ENCODE results near the gene FN3KRP.
A peak's percentile ranks its signal among the peaks of the same experiment; 100 is the strongest.
"Not testable (repeated sequence)": the region's sequence is repeated elsewhere in the genome, so short reads cannot be mapped to it uniquely, and the experiment has no call there.

FN3KRP gene

DNA sequence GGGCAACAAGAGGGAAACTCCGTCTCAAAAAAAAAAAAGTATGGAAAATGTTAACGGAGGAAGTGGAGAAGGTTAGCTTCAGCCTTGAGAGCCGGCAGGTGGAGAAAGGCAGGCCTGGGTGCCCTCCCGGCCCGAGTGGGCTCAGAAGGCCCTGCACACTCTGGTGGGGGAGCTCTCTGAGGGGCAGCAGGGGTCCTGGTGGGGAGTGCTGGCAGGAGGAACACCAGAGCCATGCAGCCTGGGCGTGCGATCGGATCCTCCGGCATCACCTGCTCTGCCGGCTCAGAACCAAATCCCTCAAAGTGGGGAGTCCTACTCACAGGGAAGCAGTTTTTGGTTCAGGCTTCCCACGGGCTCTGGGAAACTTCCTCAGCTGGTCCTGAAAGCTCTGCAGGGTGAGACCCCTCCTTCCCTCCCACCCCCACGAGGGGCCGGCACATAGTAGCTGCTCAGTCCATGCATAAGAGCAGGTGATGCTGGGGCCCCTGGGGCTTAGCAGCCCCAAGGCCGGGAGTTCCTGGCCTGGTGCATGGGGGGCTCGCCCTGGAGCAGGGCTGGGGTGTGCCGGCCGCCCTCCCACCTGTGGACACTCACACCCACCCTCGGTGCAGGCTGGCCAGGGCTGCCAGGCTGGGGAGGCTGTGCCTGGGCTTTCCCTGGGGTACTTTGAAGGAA is 20.1 kb downstream of the FN3KRP start:
- H3K4me3 ChIP-seq (ENCODE audit: low read depth, low read length): no peak overlapping the region
- no peak for DNase-seq (ENCODE audit: low read depth)

DNA sequence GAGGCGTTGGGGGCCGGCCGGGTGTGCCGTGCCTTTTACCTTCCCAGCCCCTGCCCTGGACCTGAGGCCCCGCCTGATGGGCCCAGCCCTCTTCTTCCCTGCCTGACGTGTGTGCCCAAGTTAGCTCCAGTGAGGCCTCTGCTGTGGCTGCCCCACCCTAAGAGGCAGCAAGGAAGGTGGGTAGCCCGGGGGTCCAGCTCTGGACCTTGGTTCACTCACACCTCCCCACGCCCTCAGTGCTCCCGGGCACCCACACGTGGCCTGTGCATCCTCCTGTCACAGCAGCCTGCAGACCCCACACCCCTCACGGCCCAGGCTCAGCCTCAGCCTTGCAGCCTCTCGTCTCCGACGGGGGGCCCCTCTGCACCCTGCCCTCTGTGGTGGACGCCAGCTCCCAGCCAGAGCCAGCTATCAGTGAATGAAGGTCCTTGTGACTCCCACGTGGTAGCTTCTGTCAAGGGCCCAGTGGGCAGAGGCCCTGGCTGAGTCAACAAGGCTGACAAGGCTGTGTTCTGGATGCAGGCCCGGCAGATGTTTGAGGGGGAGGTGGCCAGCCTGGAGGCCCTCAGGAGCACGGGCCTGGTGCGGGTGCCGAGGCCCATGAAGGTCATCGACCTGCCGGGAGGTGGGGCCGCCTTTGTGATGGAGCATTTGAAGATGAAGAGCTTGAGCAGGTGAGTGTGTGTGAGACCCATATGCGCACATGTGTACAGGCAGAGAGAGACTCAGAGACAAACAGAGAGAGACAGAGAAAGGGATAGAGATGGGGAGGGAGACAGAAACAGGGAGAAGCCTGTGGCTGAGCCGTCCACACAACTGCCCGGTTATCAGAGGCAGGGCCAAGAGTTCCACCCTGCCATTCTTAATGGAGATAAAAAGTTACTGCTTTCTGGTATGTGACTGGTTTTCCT is 21.7 kb downstream of the FN3KRP start:
- H3K4me3 ChIP-seq (ENCODE audit: low read depth, low read length): no peak overlapping the region
- DNase-seq (ENCODE audit: low read depth): no peak

DNA sequence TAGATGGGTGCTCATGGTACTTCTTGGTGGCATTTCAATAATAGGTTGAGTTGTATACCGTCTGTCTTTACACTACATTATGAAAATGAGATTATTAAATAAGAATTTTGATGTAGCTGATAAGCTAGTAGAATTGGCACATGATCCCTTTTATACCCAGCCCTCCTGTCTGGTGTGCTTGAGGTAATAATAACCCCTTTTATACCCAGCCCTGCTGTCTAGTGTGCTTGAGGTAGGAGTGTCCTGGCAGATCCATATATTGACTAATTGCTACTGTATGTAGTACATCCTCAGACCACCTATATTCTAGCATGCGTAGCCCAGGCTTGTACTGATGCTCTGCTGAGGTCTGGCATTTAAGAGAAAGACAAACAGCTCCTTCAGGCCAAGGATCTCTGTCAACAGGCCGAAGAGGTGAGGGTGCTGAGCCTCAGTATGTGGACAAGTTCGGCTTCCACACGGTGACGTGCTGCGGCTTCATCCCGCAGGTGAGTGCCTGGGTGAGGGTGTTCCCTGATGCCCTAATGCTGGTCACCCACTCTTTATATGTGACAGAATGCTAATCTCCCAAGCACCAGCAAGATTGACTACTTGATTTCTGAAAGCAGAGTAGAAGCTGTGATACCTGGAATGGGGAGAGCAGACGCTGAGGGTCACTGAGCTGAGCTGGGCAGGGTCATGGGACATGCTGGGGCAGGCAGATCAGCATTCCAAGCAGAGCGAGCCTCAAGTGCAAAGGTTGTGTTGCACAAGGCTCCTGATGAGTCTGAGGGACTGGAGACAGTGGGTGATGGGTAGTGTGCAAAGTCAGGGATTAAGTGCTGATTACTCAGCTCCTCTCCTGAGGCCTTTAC is 24.6 kb downstream of the FN3KRP start:
- no peak overlapping the region for H3K4me3 ChIP-seq (ENCODE audit: low read depth, low read length)
- no peak for DNase-seq (ENCODE audit: low read depth)

DNA sequence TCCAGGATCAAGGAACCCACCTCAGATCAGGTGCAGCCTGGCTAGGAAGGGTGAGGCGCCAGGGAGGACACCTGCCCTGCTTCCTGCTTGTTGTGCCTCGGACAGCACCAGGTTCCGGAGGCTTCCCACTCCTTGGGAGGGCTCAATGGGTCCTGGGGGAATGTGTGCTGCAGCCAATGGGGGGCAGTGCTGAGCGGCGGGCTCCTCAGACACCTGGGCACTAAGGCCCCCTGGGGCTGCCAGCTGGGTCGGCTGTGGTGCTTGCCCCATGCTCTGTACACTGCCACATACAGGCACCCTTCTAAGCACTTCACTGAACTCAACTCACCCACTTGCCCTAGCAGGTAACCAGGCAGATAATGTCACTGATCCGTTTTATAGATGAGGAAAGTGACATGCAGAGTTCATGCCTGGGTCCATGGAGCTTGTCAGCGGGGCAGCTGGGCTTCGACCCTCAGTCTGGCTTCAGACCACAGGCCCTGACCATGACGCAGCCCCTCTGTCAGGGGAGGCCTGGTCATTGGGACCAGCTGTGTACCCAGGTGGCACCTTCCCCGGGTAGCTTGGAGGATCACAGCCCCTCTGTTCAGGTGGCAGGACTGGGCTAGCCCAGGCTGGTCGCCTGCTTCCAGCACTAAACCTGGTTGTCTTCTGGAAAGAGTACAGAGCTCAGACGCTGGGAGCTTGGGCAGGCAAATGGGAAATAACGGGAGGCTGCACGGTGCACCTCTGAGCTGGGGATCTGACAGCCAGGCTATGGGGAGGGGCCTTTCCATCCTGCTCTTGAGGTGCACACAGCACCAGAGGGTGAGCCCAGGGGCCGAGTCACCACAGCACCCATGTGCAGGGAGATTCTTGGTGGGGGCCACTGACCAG is 27.1 kb downstream of the FN3KRP start:
- DNase-seq (ENCODE audit: low read depth): no peak
- no peak overlapping the region for H3K4me3 ChIP-seq (ENCODE audit: low read depth, low read length)

DNA sequence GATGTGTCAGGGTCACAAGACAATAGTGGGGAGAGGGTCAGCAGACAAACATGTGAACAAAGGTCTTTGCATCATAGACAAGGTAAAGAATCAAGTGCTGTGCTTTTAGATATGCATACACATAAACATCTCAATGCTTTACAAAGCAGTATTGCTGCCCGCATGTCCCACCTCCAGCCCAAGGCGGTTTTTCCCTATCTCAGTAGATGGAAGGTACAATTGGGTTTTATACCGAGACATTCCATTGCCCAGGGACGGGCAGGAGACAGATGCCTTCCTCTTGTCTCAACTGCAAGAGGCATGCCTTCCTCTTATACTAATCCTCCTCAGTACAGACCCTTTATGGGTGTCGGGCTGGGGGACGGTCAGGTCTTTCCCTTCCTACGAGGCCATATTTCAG is 28.2 kb downstream of the FN3KRP start:
- not testable (repeated sequence) for DNase-seq (ENCODE audit: low read depth); H3K4me3 ChIP-seq (ENCODE audit: low read depth, low read length)

DNA sequence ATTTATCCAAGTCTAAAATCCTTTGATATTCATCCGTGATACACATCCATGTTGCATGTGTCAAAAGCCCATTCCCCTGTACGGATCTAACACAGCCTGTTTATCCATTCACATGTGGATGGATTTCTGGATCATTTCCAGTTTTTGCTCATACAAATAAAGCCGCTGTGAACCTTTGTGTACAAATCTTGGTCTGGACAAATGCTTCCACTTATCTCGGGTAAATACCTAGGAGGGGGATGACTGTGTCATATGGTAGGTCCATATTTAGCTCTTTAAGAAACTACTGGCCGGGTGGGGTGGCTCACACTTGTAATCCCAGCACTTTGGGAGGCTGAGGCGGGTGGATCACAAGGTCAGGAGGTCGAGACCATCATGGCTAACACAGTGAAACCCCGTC is 29.0 kb downstream of the FN3KRP start:
- H3K4me3 ChIP-seq (ENCODE audit: low read depth, low read length): no peak overlapping the region
- DNase-seq (ENCODE audit: low read depth): no peak

DNA sequence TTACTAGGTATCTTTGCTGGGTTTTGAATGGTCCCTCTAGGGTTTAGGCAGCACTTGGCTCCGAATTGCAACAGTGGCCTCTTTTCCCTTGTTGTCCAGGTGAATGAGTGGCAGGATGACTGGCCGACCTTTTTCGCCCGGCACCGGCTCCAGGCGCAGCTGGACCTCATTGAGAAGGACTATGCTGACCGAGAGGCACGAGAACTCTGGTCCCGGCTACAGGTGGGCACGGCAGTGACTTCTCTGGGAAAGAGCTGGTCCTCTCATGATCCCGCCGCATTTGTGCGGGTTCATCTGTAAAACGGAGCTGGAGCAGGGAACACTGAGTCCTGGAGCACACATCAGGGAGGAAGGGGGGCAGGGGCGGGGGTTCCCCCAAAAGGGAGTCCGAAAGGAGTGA is 32.2 kb downstream of the FN3KRP start:
- no peak for DNase-seq (ENCODE audit: low read depth)
- no peak overlapping the region for H3K4me3 ChIP-seq (ENCODE audit: low read depth, low read length)

DNA sequence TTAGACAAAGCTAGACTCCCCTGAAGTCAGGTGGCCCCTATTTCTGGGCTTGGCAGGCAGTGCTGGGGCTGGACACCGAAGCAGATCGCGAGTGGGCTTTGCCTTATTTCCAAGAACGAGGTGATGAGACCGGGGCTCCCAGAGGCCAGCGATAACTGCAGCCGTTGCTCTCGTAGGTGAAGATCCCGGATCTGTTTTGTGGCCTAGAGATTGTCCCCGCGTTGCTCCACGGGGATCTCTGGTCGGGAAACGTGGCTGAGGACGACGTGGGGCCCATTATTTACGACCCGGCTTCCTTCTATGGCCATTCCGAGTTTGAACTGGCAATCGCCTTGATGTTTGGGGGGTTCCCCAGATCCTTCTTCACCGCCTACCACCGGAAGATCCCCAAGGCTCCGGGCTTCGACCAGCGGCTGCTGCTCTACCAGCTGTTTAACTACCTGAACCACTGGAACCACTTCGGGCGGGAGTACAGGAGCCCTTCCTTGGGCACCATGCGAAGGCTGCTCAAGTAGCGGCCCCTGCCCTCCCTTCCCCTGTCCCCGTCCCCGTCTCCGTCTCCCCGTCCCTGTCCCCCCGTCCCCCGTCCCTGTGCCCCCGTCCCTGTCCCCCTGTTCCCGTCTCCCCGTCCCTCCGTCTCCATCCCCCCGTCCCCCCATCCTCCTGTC is 33.9 kb downstream of the FN3KRP start:
- H3K4me3 ChIP-seq (ENCODE audit: low read depth, low read length): no peak overlapping the region
- no peak for DNase-seq (ENCODE audit: low read depth)

DNA sequence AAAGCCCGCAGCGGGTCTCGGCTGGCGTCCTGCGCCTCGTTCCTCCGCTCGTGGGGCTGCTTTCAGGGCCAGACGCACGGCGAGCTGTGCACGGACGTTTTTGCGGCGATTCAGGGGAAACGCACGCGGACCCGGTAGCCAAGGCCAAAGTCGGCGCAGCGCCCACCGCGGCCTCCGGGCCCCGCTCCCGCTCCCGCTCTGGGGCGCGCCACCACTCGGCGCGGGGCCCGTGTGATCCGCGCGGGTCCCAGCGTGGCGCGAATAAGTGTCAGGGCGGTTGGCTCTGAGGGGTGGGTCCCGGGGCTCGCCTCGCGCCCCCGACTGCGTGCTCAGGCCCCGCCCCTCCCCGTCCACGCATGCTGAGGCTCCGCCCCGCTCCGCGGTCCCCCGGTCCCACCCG is 34.7 kb downstream of the FN3KRP start:
- DNase-seq (ENCODE audit: low read depth): no peak
- H3K4me3 ChIP-seq (ENCODE audit: low read depth, low read length): peak overlapping the region; percentile 48

DNA sequence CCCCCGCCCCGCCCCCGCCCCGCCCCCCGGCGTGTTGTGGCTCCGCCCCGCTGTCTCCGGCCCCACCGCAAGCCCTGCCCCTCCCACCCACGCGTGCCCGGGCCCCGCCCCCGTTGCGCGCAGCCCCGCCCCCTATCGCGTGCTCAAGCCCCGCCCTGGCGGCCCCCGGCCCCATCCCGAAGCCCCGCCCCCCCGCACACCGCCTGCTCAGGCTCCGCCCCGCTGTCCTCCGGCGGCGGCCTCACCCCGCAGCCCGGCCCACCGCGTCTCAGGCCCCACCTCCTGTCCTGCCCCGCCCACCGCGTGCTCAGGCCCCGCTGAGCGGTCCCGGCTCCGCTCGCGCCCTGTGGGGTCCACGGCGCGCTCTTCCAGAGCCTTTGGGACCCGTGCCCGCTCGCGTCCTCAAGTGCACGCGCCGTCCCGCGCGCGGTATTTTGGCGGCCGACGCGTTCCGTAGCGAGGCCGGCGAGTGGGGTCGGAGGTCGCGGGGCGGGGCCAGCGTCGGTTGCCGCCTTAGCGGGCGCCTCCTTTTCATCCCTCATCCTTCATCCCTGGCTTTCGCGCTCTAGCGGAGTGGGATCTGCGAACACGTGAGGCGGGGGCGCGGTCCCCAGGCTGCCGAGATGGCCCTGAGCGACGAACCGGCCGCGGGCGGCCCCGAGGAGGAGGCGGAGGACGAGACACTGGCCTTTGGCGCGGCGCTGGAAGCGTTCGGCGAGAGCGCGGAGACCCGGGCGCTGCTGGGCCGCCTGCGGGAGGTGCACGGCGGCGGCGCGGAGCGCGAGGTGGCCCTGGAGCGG is 35.3 kb downstream of the FN3KRP start, which contains the start of gene TBCD:
Gene TBCD (plus strand): TSS at position 495 of the 800 bp plus-strand sequence. CDS start 129 bp downstream, at position 624.
- peak; percentile 54 for DNase-seq (ENCODE audit: low read depth)
- H3K4me3 ChIP-seq (ENCODE audit: low read depth, low read length): peak within 1 kb of the TSS; percentile 88

DNA sequence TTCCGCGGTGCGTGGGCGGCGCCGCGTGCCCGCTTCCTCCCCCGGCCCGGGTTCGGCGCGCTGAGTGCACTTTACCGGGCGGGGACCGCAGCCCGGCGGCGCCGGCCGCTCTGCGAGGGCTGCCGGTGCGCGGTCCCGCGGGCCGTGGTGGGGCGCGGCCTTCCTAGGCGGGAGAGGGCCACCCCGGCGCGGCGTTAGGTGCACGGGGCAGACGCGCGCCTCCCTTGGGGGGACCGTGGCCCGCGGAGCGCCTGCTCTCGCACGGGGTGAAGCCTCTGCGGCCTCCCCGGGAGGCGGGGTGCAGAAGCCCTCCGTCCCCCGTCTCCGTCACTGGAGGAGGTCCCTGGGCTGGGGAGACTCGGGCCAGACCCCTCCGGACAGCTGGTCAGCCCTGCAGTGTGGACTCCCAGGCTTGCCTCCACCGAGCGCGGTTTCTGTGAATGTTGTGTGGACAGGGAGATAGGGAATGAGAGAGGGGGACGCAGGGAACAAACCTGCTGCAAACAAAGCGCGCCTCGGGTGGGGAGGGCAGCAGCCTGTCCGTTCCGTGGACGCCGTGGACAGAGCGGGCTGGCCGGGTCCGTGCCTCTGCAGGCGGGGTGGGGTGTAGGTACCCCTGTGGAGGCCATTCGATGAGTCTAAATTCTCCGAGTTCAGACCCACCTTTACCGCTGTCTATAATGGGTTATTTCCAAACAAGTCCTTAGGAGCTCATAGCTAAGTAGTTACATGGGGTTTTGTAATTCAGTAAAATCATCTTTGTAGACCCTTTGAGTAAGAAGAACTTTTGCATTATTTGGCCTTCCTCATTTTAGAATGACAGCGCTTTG is 36.1 kb downstream of the FN3KRP start:
- H3K4me3 ChIP-seq (ENCODE audit: low read depth, low read length): peak overlapping the region; percentile 88
- no peak for DNase-seq (ENCODE audit: low read depth)

DNA sequence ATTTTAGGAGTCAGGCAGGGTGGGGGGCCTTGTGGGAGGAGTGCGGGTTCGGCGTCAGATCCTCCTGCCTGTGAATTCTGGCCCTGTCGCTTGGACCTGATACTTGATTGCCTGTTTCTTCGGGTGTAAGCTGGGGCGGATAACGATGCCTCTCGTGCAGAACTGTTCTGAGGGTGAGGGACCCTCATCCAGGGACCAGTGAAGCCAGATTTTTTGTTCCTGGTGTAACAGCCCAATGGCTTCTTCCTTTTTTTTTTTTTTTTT is 36.6 kb downstream of the FN3KRP start:
- peak overlapping the region; percentile 88 for H3K4me3 ChIP-seq (ENCODE audit: low read depth, low read length)

DNA sequence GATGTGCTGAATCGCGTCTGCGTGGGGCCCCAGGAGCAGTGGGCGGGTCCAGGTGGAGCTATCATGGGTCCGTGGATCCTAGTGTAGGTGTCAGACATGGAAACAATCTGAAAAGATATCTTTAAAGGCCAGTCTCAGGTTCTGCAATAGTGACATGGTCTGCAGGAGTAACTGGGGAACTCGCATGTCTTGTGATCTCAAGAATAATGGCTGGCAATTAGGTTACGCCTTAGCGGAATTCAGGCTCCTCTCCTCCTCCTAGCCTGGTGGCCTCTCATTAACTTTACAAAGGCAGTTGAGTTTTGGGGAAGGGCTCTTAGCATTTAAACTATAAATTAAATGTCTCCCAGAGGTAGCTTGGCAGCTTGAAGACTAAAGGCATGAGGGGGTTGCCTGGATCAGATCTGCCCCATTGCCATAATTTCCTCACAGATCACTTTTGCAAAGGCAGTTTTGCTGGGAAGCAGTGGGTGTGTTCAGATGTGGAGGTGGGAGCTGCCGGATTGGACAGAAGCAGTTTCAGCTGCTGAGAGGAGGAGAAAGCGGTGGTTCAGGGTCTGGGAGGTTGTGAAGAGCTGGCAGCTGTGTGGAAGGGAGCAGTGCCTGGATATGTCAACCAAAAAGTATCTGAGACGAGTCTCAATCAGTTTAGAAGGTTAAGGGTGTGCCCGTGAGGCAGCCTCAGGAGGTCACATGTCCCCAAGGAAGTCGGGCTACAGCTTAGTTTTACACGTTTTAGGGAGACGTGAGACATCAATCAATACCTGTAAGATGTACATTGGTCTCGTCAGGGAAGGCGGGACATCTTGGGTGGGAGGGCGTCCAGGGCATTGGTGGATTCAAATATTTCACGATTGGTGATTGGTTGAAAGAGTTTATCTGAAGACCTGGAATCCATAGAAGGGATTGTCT is 38.0 kb downstream of the FN3KRP start:
- peak overlapping the region; percentile 15 for H3K4me3 ChIP-seq (ENCODE audit: low read depth, low read length)
- no peak for DNase-seq (ENCODE audit: low read depth)

More for the DNA sequence above, 36.6 kb downstream of the FN3KRP start:
- no peak for DNase-seq (ENCODE audit: low read depth)

DNA sequence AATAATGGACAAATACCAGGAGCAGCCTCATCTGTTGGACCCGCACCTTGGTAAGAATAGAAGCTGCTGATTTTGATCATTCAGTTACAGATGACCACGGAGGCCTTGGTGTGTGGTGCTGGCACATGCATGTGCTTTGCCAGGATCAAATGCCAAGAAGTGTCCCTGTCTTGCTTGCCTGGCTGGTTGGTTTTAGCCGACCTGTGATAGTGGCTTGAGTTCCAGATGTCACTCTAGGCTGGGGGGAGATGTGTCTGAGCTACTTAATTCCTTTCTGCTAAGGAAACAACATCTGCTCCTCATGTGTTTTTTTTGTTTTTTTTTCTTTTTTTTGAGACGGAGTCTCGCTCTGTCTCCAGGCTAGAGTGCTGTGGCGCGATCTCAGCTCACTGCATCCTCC is 39.7 kb downstream of the FN3KRP start:
- no peak overlapping the region for H3K4me3 ChIP-seq (ENCODE audit: low read depth, low read length)
- DNase-seq (ENCODE audit: low read depth): no peak

DNA sequence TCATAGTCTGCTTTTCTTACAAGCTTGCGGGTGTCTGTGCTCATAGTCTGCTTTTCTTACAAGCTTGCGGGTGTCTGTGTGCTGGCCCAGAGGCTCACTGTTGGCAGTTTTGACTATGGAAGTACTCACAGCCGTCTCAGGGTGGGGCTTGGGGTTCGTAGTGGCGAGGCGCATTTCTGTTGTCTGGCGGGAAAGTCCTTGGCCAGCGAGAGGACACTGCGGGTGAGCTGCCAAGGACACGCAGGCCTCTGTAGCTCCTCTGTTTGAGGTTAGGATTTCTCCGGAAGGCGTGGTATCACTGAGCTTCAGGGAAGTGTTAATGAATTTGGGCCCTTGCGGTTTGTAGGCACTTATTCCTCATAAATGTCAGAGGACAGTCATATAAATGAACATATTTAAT is 48.9 kb downstream of the FN3KRP start:
- DNase-seq (ENCODE audit: low read depth): no peak
- no peak overlapping the region for H3K4me3 ChIP-seq (ENCODE audit: low read depth, low read length)

All from skeletal muscle cell (primary cell).